GM18498 (cell line): ENCODE measurements around the gene MYL12A.
"Not testable (repeated sequence)": the region's sequence is repeated elsewhere in the genome, so short reads cannot be mapped to it uniquely, and the experiment has no call there.

Experiments used
- ATAC-seq: cut with Tn5 transposase; IDR thresholded peaks from one replicate; pipeline ENCODE4 v1.9.1; 2021; ENCODE audit warnings: mild to moderate bottlenecking, moderate library complexity; ENCODE audit not compliant: unreplicated experiment

MYL12A gene

DNA sequence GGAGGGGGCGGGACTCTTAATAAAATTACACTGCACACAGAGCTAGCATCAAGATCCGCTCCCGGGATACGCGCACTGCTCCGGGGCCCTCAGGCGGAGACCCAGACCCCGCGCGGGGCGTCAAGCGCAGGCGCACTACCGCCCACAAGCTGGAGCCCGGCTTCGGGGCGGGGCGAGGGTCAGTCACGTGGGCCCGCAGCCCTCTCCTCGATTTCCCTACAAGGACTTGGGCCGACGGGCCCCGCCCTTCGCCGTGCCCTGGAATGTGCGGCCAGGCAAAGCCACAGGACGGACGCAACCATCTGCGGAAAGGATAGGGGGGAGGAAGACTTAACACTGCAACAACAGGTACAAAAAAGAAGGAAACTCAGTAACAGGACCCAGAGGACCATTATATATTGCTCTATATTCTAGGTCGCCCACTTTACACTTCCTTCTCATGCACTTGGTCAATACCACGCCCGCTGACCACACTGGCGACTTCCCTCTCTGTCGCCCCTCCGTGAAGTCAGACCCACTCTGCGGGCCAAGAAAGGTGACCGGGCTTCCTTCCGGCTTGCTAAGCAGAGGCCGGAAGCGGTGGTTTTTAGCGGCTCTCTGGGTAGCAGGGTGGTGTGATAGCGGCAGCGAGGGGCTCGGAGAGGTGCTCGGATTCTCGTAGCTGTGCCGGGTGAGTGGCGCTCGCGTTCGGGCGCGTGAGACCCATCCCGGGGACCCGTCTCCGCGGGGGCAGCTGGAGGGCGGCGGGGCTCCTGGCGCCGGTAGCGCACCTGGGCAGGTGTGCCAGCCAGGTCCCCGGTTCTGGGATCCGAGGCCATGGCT lies at the start of gene MYL12A:
Gene MYL12A (plus strand): TSS at position 562 of the 822 bp plus-strand sequence. CDS start 5,447 bp downstream, outside the sequence.
- ATAC-seq = peak; percentile 86

DNA sequence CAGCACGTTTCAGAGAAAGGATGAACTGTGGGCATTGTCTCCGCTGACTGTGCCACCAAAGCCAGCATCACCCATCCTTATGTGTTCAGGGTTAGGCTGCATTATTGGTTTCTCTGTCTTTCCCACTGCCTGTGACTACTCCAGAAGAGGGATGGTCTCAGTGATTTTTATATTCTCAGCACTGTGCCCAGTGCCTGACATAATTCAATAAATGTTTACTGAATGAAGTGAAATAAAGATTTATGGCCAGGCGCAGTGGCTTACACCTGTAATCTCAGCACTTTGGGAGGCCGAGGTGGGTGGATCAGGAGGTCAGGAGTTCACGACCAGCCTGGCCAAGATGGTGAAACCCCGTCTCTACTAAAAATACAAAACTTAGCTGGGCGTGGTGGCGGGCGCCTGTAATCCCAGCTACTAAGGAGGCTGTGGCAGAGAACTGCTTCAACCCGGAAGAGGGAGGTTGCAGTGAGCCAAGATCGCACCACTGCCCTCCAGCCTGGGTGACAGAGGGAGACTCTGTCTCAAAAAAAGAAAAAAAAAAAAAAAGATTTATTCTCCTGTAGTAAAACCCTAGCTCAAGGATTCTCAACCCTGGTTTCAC lies 49.2 kb upstream of the MYL12A start:
- ATAC-seq = not testable (repeated sequence)

DNA sequence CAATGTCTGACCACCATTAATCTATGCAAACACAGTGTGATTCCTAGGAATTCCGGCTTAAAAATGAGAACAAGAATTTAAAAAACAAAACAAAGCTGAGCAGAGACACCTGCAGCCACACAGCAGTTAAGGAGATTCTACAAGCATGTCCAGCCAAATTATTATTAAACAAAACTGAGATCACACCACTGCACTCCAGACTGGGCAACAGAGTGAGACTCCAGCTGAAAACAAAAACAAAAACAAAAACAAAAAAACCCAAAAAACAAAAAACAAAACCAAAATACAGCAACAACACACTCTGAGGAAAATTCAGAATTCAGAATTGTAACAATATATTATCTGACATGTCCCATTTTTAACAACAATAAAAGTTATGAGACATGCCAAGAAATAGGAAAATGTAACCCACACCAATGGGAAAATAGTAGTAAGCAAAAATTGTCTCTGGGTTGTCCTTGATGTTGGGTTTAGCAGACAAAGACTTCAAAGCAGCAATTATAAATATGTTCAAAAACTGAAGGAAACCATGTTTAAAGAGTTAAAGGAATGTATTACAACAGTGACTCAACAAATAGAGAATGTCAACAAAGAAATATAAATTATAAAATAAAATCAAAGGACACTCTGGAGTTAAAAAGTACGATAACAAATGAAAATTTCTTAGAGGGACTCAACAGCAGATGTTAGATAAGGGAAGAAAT lies 47.5 kb upstream of the MYL12A start:
- no peak for ATAC-seq

DNA sequence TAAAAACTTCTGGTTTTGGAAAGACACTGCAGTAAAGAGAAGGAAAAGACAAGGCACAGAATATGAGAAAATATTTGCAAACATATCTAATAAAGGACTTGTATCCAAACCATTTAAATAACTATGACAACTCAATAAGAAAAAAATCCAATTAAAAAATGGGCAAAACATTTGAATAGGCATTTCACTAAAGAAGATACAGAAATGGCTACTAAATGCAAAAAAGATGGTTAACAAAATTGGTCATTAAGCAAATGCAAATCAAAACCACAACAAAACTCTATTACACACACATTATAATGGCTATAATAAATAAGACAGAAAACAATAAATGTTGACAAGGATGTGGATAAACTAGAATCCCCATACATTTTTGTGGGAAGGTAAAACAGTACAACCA lies 42.4 kb upstream of the MYL12A start:
- ATAC-seq = no peak

DNA sequence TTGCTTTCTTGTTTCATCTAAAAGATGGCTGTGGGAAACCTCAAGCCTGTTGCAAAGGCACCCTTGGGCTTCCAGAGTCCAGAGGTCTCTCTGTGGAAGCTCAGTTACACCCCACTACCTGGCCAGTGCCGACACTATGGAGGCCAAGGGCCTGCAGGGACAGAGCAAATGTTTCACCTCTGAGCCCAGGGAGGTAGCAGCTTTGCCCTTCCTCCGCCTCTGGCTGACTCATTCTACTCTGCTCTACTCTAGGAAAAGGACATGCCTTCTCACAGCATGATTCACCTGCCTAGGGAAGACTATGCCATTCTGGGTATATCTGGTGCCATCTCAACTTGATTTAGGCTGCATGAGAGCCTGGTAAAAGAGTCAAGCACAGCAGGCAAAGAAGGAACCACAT lies 40.0 kb upstream of the MYL12A start:
- no peak for ATAC-seq

DNA sequence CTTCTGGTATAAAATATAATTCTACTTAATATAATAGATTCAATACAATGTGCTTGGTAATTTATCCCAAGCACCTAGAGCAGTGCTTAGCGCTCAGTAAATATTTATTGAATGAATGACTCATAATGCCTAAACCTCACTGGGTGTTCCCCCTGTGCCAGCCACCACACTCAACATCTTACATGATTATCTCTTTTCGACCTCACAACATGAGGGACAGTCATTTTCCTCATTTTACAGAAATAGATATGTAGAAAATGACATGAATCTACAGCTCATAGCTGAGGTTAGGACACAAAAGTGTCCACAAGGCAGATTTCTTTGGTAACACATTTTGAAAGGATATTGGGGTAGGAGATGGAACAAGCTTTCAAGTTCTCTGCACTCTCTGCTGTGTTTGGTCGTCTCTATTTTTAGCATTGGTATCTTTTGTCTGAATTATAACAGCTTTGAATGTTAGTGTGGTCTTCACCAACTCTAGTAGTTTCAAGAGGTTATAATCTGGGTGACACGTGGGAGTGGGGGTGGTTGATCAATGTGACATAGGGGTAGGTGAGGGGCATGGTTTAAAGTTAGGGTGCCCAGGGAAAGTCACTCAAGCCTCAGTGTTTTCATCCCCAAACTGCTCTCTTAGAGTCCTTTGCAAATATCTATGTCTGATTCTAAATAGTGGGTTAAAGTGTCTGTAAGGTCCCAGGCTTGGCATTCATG lies 37.6 kb upstream of the MYL12A start:
- ATAC-seq = peak; percentile 85

DNA sequence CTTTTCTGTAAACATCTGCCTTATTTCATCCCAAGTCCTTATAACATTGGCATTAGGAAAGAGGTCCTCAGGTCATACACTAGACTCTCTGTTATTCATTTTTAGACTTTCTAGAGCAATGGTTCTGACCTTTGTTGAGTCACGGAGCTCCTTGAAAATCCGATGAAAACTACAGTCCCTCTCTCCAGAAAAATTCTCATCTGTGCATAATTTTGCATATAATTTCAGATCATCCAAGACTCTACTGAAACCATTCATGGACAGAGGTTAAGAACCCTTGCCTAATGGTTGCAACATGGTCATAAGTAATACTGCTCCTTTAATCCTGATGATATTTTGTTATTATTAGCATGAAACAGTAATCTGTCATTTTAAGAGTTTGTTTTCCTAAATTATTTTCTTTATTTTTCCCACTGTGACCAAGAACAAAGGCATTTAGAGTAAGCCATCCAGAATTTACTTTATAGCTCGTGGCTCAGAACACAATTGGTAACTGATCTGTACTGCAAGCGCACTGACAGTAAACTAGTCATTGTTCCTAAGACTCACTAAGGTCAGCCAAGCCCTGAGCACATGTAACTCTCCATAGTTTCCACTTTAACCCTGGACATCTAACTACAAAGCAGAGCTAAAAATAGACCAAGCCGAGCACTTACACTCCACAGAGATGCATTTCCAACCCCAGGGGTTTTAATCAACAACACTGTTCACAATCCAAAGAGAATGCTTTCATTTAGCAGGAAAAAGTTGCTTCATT lies 36.2 kb upstream of the MYL12A start:
- no peak for ATAC-seq

DNA sequence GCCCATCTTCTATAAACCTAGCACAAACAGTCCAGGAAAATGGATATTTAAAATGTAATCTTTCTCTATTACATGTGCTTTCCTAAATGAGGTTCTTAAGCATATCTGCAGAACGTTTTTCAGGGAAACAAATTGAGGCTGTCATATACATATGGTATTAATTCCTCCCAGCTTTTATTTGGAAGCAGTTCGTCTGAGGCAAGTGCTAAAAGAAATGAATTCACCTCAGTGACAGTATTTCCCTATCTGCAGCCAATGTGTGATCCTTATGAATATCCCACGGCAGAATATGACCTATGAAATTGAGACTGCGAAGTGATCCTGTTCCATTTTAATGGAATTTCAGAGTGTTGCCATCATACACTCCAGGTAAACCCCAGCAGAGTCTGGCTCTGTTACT lies 34.9 kb upstream of the MYL12A start:
- ATAC-seq = no peak

DNA sequence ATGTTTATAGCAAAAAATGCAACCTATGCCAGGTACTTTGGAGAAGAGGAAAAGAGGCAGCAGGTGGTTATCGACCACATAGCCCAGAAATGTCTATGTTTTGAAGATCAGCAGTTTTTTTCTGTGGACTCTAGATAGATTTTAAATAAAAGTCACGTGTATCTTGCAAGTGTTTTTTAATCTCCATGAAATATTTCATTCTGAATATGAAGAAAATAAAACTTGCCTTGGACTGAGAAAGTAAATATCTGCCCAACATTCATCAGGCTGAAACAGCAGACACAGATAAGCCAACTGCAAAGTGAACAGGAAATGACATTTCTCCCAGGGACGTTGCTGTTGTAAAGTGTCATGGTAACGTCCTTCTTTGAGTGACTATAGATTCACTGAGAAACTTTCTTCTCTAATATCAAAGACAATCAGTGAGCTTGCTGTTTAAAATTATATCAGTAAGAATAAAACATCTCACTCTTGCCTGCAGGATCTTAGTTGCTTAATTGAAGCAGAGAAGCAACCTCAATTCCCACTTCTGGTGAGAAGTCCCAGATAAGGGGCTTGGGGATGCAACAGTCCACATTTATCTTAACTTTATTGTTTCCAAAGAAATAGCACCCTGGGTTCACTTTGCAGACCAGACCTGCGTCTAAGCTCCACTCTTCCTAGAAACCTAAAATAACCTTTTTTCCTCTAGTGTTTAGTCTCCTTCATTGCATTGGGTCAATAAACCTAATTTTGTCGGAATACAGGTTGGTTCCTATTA lies 34.1 kb upstream of the MYL12A start:
- ATAC-seq = no peak

DNA sequence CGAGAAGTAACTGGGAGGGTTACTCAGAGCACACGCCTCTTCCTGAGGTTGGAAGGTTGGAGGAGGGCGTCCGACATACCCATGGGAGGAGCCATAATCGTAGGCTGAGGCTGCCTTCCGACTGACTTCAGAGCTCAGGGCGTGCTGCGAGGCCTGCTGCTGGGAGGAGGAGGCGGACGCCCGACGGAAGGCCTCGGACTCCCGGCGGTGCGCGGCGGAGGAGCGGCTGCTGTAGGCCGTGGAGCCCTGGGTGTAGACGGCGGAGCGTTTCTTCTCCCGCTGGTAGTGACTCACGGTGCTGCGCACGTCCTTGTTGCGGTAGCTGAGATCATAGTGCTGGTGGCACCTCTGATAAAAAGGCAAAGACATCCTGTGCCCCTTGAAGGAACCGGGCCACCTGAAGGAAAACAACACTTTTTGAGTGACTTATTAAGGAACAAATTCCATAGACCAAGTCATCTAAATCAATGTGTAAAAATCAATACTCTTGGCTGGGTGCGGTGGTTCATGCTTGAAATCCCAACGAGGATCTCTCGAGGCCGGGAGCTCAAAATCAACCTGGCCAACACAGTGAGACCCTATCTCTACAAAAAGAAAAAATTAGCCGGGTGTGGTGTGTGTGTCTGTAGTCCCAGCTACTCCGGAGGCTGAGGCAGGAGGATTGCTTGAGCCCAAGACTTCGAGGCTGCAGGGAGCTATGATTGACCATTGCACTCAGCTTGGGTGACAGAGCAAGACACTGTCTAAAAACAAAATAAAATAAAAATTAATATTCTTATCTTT lies 32.6 kb upstream of the MYL12A start:
- no peak for ATAC-seq

DNA sequence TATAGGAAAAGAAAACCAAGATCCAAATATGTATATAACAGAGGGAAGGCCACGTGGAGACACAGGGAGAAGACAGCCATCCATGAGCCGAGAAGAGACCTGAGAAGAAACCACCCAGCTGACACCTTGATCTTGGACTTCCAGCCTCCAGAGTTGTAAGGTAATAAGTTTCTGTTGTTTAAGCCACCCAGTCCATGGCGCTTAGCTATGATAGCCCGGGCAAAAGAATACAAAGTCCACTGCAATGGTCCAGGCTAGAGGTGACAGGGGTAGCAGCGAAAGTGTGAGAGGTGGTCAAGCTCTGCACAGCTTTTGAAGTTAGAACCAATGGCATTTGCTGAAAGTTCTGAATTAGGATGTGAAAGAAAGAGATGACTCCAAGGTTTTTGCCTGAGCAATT lies 30.6 kb upstream of the MYL12A start:
- no peak for ATAC-seq

DNA sequence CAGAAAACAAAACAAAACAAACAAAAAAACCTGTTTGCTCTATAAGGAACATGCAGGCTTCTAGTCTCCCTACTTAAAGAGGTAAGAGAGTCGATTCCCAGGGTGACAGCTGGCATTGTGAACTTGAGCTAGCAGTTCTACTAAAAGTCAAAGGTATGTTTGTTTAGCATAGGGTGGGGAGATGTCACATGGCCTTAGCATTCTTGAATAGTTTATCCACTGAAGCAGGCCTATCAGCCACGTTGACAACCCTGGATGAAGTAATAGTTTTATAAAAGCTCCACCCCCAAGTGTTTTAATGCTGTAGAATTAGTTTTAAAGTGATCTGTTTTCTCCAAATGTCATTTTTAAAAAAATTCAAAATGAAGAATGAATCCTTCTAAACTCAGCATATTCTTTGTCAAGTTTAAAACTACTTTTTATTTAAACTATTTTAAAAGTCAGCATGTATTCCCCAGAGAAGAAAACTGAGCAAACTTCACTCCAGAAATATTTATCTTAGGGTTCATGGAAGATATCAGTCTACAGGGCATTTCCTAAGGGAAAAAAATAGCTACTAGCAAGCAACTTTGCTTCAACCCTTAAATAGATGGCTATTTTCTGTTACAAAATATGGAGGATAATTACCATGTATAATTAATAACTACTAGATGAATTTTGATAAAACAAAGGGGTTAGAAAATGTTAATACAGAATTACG lies 29.5 kb upstream of the MYL12A start:
- no peak for ATAC-seq

DNA sequence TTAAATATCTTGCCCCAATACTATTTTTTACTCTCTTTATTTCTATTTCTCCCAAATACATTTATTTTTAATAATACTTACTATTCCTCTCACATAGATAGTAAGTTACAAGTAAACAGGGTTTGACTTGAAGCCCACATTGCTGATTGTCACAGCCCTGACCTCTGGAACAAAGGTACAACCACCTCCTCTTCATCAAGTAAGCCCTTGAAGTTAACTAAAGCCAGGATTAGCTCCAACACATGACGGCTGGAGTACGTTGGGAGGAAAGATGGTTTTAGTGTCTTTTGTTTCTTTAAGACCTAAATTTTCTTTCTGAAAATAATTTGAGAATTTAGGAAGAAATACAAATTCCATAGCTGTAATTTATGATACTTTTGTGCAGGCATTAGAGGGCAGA lies 28.8 kb upstream of the MYL12A start:
- ATAC-seq = no peak

DNA sequence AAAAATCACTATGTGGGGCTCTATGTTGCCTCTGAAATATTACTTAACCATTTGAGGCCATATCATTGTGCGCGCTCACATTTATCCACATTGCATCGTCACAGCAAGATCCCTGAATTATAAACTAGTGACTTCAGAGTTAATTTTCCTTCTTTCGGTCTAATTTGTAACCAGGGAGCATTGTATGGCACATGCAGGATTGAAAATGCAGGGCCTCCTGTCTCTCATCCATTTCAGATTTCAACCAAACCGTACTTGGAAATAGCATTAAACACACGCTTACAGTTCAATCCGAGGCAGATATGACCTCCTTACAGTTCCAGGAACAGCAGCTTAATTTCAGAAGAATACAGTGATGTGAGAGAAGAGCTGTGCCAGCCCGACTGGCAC lies 28.4 kb upstream of the MYL12A start:
- no peak for ATAC-seq

DNA sequence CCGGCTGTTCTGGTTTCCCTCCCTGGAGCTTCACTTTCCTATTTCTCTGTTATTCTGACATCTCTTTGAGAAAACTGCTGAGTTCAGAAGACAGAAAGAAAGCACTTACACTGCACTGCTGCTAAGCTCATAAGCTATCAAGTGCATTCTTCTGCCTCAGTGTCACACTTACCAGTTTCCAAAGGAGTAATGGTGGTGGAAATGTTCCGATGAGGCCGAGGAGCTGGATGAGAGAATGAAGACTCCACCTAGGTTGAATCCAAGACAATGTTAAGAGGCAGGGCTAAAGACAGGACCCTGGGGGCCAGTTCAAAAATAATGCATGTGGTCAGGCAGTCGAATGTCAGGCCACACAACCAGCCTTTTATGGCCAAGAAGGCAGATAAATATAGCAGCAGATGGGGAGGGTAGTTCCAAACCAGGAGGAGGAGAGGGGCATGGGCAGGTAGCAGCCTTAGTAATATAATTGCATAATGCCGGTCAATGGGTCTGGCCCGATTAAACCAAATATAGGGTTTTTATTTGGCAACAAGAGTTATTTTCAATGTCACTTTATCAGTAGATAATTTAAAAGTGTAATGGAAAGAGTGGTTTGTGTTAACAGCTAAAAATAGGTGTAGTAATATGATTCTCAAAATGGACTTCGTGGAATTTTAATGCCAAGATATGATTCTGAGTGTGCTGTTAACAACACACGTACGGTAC lies 27.8 kb upstream of the MYL12A start, which contains the start of gene MYOM1:
Gene MYOM1 (minus strand): TSS at position 338 of the 705 bp plus-strand sequence. CDS start 4,745 bp downstream, outside the sequence.
- no peak for ATAC-seq

DNA sequence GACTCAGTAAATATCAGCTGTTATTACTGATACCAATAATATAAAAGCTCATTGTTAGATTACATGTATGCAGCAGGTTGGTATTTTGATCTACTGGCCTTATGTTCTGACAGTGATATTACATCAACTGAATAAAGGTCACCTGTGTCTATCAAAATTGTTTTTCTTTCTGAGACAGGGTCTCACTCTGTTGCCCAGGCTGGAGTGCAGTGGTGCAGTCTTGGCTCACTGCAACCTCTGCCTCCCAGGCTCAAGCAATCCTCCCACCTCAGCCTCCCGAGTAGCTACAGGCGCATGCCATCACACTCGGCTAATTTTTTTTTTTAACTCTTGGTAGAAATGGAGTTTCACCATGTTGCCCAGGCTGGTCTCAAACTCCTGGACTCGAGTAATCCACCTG lies 26.7 kb upstream of the MYL12A start:
- not testable (repeated sequence) for ATAC-seq

DNA sequence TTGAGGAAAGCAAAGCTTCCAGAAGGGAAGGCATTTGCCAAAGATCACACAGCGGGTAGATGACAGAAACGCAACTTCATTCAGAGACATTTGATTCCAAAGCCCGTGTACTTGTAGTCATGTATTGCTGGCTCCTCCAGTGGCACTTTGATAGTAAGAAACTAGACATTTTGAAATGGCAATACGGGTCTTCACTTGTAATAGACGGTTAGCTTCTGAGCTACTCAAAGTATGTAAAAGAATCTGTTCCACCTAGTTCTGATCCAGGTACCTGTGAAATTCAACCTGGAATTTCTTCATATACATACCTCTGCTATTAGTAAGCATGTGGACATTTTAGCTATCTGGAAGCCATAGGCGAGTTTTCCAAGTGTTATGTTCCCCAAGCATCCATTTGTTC lies 26.1 kb upstream of the MYL12A start:
- ATAC-seq = no peak

DNA sequence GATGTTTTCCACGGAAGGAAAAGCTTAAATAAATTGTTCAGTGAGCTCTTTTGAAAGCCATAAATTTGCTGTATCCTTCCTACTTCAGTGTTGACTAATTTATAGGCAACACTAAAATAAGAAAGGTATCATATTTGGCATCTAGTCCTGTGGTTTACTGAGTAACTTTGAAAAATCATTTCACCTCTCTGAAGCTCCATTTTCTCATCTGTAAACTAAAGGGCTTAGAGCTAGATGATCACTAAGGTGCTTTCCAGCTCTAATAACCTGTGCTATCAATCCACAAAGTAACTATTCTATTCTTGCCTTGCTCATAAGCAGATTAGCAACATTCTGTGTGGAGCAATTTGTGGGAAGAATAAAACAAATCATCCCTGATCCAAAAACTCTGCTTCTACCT lies 24.2 kb upstream of the MYL12A start:
- no peak for ATAC-seq
